SK-N-MC (cell line): ENCODE results near the gene ZNF841.
"Not testable (repeated sequence)": the region's sequence is repeated elsewhere in the genome, so short reads cannot be mapped to it uniquely, and the experiment has no call there.

Experiments used
- DNase-seq: peaks from one replicate; pipeline ENCODE4 v3.0.0-alpha.2; 2011; ENCODE audit warnings: low read depth, low spot score
- H3K27ac ChIP-seq: fragments of 200-600 bp; sonication (generic); 2 replicates; pipeline ENCODE4 v1.5.1; 2016; ENCODE audit warnings: mixed run types
- H3K36me3 ChIP-seq: fragments of 200-600 bp; sonication (generic); 2 replicates; pipeline ENCODE4 v1.6.1; 2017; ENCODE audit warnings: antibody characterized with exemption, low read length, mixed read lengths; ENCODE audit not compliant: insufficient read depth
- H3K4me3 ChIP-seq: fragments of 200-600 bp; sonication (generic); 2 replicates; pipeline ENCODE4 v1.5.1; 2016
- H3K9ac ChIP-seq: fragments of 200-600 bp; sonication (generic); 2 replicates; pipeline ENCODE4 v1.8.0; 2017; ENCODE audit warnings: mixed run types, mixed read lengths; ENCODE audit not compliant: insufficient read length
- H3K9me3 ChIP-seq: fragments of 200-600 bp; sonication (generic); 2 replicates; pipeline ENCODE4 v1.6.1; 2017; ENCODE audit warnings: low read depth, mild to moderate bottlenecking, antibody characterized with exemption, low read length, moderate library complexity, mixed read lengths
- EZH2 ChIP-seq: fragments of 200-600 bp; sonication (generic); IDR thresholded peaks from one replicate; pipeline ENCODE4 v1.6.1; 2017; ENCODE audit warnings: antibody characterized with exemption
- FOXP2 ChIP-seq: optimal IDR thresholded peaks from 2 replicates; pipeline ENCODE3; 2011; ENCODE audit warnings: mild to moderate bottlenecking, moderate library complexity; ENCODE audit not compliant: insufficient read depth; ENCODE audit errors: extremely low read length, control extremely low read depth
- POLR2AphosphoS5 ChIP-seq: IDR thresholded peaks from 2 replicates; pipeline ENCODE4 v1.6.1; 2012; ENCODE audit warnings: mild to moderate bottlenecking, low read depth, low read length, borderline replicate concordance

The ZNF841 gene

GRCh38 chr19:52120286-52120685 is 24.7 kb upstream of the ZNF841 start:
- peaks cover 93% of the 10 kb centered on the region for H3K36me3 ChIP-seq
- no peak overlapping the region for H3K9ac ChIP-seq
- no peak overlapping the region for H3K27ac ChIP-seq
- DNase-seq = no peak
- H3K4me3 ChIP-seq = no peak overlapping the region
- peaks cover 45% of the 10 kb centered on the region for H3K9me3 ChIP-seq
- TF ChIP-seq POLR2AphosphoS5 (no peak), FOXP2 (no peak), EZH2 (no peak)

GRCh38 chr19:52115526-52116053 is 20.0 kb upstream of the ZNF841 start:
- H3K9me3 ChIP-seq = peaks cover 47% of the 10 kb centered on the region
- no peak overlapping the region for H3K9ac ChIP-seq
- DNase-seq = no peak
- no peak overlapping the region for H3K27ac ChIP-seq
- H3K36me3 ChIP-seq = peaks cover 60% of the 10 kb centered on the region
- TF ChIP-seq EZH2 (no peak), FOXP2 (no peak), POLR2AphosphoS5 (no peak)
- no peak overlapping the region for H3K4me3 ChIP-seq

- peaks cover 51% of the 10 kb centered on the region for H3K36me3 ChIP-seq
- no peak overlapping the region for H3K4me3 ChIP-seq
- DNase-seq = no peak
- H3K9ac ChIP-seq = no peak overlapping the region
- H3K27ac ChIP-seq = no peak overlapping the region
- TF ChIP-seq POLR2AphosphoS5 (no peak), EZH2 (no peak), FOXP2 (no peak)
- peaks cover 44% of the 10 kb centered on the region for H3K9me3 ChIP-seq
Measured at GRCh38 chr19:52114691-52115090, 19.1 kb upstream of the ZNF841 start.

DNA sequence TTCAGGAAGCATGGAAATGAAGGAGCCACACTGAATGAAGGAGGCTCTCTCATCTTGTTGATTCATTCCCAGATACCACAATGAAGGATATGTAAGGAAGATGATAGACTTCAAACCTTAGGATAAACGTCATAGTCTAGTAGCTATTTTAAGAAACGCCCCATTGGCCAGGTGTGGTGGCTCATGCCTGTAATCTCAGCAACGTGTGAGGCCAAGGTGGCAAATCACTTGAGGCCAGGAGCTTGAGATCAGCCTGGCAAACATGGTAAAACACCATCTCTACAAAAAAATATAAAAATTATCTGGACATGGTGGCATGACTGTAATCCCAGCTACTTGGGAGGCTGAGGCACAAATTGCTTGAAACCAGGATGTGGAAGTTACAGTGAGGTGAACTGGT is 17.1 kb upstream of the ZNF841 start:
- Histone ChIP-seq H3K4me3 (no peak overlapping the region), H3K27ac (no peak overlapping the region), H3K9ac (no peak overlapping the region), H3K36me3 (peaks cover 32% of the 10 kb centered on the region), H3K9me3 (peaks cover 34% of the 10 kb centered on the region)
- DNase-seq = no peak
- TF ChIP-seq FOXP2 (no peak), POLR2AphosphoS5 (no peak), EZH2 (no peak)

DNA sequence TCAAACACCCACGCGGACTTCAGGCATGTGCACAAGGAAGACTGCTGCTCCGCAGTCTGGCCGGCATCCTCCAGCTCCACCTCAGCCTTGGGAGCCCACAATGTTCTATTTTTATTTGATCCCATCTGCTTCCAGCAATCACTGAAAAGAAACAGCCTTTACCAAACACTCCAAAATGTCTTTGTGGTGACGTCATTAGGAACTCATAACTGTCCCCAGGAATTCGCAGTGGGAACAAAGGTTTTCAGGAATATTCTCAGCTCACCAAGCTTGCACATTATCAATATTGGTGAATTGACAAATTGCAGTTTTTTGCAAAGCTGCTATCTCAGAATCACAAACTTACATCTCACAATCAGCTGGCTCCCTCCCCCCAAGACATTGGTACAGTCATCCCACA is 15.2 kb upstream of the ZNF841 start:
- DNase-seq = no peak
- peaks cover 24% of the 10 kb centered on the region for H3K9me3 ChIP-seq
- TF ChIP-seq FOXP2 (no peak), EZH2 (no peak), POLR2AphosphoS5 (no peak)
- no peak overlapping the region for H3K27ac ChIP-seq
- H3K36me3 ChIP-seq = peaks cover 16% of the 10 kb centered on the region
- H3K9ac ChIP-seq = no peak overlapping the region
- no peak overlapping the region for H3K4me3 ChIP-seq

DNA sequence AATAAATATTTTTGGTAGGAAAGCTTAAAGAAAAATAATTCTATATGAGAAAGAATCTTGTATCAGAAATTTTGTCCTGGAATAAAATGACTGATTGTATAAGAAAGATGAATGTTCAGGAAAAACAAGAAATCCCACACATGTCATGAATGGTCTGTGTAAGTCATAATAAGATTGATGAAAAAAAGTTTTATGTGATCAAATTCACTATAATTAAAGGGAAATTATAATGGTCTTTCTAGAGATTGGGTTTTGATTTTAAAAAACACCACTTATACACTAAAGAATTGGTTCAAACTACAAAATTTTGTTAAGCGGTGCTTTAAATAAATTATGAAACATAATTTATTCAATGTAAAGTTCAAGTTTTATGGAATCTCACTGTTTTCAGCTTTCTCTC is 7.2 kb upstream of the ZNF841 start:
- no peak for DNase-seq
- H3K4me3 ChIP-seq = no peak overlapping the region
- H3K9me3 ChIP-seq = peaks cover 12% of the 10 kb centered on the region; the same call in 1 of the 2 replicates
- H3K27ac ChIP-seq = no peak overlapping the region
- no peak overlapping the region for H3K9ac ChIP-seq
- TF ChIP-seq POLR2AphosphoS5 (no peak), FOXP2 (no peak), EZH2 (no peak)
- no peaks in the 10 kb centered on the region for H3K36me3 ChIP-seq

DNA sequence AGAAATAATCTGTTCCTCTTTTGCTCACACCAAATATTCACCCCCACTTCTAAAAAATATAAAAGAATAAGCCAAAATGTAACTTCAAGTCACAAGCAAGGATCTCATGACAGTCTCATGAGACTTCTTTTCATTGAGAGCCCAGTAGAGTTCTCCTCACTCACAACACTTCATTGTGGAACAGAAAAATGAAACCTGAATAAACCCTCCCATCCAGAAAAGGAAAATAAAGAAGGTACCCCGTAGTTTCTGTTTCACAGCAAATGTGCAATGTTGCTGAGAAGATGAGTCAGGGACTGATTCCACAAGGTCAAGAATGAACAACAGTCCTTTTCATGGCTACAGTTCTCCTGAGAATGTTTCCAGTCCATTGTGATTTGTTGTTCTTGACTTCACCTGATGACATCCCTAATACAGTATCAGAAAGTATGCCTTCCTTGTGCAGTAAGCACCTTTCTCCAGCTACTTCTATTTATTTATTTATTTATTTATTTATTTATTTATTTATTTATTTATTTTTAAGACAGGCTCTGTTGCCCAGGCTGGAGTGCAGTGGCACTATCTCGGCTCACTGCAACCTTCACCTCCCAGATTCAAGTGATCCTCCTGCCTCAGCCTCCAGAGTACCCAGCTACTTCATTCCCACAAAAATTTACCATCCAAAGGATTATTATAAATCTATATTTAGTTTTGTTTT is 6.4 kb upstream of the ZNF841 start:
- Histone ChIP-seq H3K9me3 (peaks cover 12% of the 10 kb centered on the region; the same call in 1 of the 2 replicates), H3K36me3 (no peaks in the 10 kb centered on the region), H3K9ac (no peak overlapping the region), H3K27ac (no peak overlapping the region), H3K4me3 (no peak overlapping the region)
- TF ChIP-seq FOXP2 (no peak), POLR2AphosphoS5 (no peak), EZH2 (no peak)
- DNase-seq = no peak

GRCh38 chr19:52099497-52100138 is 4.1 kb upstream of the ZNF841 start:
- TF ChIP-seq FOXP2 = no peak
- no peak for TF ChIP-seq EZH2
- no peak for TF ChIP-seq POLR2AphosphoS5
- no peak for DNase-seq
- Histone ChIP-seq H3K9me3 (peaks cover 11% of the 10 kb centered on the region; the same call in 1 of the 2 replicates), H3K9ac (no peak overlapping the region), H3K36me3 (no peaks in the 10 kb centered on the region), H3K27ac (no peak overlapping the region), H3K4me3 (no peak overlapping the region)

DNA sequence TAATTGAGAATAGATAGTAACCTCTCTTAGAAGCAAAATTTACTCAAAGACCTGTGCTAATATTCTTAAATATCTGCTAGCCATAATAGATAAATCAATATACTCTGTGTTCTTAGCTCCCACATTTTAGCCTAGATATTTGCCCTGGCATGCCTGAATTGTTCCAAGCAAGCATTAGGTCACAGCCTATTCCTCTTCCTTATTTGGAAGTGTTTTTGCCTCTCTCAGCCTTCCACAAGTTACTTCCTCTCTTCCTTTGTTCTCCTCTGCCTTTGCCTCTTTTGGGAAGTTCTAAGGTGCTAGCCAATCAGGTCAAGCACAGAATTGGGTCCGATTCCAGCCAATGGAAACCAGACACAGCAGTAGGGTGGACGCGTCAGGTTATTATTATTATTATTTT is 851 bp upstream of the ZNF841 start:
- not testable (repeated sequence) for H3K27ac ChIP-seq, DNase-seq, H3K4me3 ChIP-seq, H3K9ac ChIP-seq
- Histone ChIP-seq H3K9me3 (peaks cover 20% of the 10 kb centered on the region; the same call in 1 of the 2 replicates), H3K36me3 (peaks cover 24% of the 10 kb centered on the region)
